ENCODE data around the gene NIPSNAP3A.

NIPSNAP3A gene

DNA sequence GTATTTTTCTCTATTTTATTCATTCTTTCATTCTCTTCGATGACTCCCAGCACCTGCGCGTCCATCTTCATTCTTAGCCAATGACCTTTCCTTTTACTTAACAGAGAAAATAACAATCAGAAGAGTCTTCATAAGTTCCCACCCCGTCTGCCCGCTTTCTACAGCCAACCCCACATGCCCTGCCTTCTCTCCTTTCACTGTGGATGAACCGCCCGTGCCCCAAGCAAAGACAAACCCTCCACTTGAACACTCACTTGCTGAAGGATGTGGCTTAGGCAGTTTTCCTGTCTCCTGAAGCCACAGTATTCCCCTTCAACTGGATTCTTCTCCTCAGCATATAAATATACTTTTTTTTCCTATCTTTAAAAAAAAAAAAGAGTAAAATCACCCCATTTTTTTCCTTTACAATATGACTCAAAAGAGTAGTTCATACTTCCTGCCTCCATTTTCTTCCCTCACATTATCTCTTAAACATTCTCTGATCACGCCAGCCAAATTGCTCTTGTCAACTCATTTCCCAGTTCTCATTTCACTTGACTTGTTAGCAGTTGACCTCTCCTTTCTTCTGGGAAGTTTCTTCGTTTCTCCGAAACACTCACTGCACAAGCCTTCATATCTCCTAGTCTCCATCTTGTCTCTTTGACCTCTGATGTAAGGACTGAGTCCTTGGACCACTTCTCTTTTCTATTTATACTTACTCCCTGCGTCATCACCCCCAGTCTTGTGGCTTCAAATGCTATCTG is 27.5 kb downstream of the NIPSNAP3A start:
- DNase-seq: no peak

DNA sequence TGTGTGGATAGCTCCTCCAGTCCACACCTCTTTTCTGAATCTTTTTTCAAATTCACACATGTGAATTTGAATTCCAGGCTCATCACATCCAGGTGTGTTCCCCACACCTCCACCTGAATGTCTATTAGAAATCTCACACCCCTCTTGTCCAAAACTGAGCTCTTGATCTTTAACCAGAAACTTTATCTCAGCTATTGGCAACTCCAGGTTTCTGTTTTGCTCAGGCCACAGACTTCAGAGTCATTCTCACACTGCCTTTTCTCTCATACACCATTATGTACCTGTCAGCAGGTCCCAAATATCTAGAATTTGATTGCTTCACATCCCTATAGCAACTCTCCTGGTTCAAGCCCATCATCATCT is 28.1 kb downstream of the NIPSNAP3A start:
- DNase-seq: no peak

DNA sequence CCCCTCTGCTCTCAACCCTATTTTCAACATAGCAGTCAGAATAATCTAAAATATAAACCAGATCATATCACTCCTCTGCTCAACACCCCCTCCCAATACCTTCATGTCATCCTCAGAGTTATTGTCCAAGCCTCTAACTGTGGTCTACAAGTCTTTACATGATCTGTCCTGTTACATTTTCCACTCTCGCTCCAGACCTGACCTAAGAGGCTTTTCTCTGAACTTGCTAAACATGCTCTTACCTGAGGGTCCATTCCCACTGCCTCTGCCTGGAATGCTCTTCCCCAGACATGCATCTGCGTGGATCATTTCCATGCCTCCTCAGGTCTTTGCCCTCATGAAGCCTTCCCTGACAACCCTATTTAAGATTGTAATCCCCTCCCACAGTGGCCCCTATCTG is 28.5 kb downstream of the NIPSNAP3A start:
- DNase-seq: no peak

DNA sequence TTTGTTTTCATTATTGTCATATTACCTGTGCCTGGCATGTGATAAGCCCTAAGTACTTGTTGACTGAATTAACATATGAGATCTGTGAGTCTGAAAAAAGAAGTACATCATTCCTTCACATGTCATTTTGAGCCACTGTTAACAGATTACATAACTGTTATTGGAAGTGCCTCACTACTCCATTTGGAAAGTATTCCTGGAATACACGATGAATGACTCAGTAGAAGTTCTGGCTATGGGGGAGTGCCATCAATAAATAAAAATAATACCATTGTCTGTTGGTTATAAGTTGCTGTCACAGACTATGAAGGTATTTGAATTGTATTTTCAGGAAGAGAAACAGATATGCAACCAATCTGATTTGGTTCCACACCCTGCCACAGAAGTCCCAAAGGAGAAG is 29.3 kb downstream of the NIPSNAP3A start:
- no peak for DNase-seq

DNA sequence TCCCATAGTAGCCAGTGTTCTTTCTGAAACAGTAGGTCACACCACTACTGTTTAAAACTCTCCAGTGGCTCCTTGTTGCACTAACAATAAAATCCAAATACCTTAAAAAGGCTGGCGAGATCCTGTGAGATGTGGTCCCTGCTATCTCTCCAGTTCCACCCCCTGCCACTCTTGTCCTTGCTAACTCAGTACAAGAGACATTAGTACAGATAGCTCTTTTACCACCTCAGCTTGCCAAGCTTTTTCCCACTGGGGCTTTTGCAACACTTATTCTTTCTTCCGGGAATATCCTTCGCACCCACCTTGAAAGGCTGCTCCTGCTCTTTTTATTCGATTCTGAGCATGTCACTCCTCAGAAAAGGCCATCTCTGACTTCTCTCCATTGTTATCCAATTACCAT is 31.3 kb downstream of the NIPSNAP3A start:
- DNase-seq: no peak

DNA sequence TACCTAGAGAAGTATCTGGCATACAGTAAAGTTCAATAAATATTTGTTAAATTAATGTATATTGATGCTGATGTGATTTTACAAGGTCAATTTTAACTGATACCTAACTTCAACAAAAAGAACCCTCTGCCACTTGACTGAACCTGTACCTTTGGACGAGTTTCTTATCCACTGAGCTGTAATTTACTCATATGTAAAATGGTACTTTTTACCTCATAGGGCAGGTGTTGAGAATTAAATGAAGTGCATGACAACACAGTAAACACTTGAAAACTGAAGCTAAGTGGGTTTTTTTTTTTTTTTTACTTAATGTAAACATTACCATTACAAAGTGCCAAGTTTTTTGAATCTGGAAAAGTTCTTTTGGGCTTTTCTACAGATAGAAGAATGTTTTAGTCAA is 31.9 kb downstream of the NIPSNAP3A start:
- DNase-seq: no peak

DNA sequence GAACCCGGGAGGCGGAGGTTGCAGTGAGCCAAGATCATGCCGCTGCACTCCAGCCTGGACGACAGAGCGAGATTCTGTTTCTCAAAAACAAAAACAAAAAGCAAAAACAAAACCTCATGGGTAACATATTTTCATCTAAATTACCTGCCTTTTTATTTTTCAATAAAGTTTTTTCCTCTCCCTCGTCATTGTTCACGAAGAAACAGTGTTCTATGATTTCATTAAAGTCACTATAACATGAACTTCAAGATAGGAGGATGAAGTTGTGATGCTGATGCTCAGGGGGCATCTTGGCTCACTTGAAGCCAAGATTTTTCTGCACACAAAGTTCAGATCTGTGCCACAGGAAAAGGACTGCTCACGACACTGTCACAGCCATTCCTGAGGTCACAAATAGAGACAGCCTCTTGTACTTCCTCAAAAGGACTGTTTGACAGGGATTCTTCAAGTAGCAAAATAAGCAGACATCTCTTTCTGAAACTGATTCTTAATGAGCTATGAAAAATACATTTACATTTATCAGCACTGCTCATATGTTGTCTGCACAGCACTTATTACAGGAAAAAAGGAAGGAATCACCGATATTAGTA is 32.6 kb downstream of the NIPSNAP3A start:
- no peak for DNase-seq

DNA sequence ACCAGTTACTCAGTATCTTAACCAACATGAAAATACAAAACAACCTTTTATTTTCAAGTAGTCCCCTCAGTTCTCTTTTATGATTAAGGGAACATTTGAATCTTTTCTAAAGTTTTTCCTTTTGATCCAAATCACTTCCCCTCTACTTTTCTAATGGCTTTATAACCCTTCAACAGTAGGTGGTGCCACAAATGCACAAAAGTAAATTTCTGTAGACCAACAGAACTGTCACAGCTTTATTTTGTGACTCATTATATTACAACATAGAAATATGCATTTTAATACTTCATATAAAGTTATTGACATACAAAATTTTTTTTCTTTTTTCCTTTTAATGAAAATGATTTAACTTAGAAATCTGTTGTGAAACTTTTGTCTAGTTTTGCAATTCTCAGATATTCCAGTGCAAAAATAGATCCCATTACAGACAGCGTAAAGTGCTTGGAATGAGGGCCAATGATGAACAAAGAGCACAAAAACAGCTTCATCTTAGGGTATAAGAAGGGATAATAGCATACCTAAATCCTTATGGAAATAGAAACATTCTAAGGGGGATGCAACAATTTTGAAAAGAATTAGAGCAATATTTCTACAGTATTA is 33.4 kb downstream of the NIPSNAP3A start:
- DNase-seq: no peak

DNA sequence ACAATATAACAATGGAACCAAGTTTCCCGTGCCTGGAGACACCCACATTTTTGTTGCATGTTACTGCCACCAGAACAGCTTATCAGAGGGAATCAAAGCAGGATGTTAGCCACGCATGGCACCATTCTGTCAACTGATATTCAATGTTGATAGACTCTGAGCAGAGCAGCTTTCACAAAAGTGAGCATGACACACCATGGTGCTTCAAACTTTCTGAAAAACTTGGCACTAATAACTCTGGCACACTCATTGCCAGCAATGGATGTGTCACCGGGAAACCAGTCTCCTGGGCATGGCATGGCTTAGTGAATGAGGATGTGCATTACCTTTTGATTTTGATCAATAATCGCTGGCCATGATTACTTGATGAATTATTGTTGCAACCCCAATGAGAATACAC is 36.1 kb downstream of the NIPSNAP3A start:
- DNase-seq: no peak

DNA sequence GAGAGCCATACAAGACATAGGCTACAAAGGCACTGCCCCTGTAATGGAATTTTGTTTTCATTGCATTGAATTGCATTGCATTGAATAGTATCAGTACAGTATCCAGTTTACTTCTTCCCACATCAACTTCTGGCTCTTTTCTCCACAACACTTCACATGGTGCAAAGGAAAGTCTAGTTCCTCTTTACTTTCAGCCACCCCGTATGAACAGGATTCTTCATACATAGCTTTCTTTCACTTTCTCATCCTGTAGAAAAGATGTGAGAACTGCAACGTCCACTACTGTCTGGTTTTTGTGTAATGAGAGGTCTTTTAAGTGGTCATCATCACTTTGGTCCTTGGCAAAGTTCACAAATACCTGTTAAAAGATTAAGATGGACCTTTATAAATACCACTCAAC is 36.6 kb downstream of the NIPSNAP3A start:
- no peak for DNase-seq

DNA sequence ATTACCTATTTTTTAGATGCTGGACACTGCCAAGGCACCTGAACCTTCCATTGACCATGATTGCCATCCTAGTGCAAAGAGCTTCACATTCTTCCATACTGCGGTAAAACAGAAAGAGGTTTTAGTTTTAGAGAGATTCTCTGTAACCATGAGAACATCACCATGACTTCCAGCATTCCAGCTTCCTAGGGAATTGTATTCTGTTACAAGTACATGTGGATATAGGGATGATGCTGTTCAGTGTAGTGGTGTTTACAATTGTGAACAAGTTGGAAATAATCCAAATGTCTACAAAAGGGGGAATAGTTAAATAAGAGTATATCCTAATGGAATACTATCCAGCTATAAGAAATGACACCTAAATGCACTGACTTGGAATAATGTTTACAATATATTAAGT is 38.8 kb downstream of the NIPSNAP3A start:
- no peak for DNase-seq

DNA sequence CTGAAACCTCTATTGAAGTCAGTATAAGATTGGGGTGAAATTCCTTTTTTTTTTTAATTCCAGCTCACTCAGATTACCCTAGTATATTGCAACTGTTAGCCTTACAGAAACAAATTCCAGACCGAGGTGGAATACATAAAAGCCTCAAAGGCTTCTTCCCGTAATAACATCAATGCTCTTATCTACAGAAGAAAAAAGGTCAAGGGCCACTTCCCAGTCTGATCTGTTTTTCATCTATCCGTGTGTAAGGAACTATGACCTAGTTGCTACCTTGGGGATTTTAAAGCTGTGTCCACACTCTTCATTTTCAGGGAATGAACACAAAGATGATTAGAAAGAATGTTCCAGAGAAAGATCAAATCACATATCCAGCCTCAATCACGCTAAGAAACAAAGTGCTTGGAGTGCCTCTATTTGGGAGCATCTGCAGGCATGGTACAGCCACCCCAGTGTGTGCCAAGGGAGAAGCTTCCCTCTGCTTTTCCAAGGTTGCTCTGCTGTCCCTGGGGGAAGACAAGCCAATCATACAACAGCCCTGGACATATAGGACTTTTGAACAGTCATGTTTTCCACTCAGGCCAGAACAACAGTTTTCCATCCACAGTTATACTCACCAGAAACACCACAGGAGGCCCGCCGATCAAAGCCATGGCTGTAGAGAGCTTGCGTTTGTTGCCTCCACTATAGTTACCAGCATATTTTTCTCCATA is 40.0 kb downstream of the NIPSNAP3A start:
- DNase-seq: no peak

DNA sequence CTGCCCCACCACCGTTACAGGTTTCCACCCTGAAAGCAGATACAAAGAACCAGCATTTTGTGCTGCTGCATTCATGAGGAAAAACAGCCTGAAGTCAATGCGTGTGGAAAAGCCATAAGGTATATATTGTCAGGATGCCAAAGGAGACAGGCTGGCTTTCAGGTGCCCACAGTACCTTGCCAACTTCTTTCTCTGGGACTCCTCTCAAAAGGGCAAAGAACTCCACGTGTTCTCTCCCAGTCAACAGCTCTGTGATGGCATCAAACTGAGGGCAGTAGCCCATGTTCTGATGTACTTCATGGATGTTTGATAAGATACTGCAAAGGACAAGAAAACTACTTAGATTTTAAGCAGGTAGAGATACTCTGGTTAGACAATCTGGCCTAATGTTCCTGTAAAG is 40.8 kb downstream of the NIPSNAP3A start:
- no peak for DNase-seq

DNA sequence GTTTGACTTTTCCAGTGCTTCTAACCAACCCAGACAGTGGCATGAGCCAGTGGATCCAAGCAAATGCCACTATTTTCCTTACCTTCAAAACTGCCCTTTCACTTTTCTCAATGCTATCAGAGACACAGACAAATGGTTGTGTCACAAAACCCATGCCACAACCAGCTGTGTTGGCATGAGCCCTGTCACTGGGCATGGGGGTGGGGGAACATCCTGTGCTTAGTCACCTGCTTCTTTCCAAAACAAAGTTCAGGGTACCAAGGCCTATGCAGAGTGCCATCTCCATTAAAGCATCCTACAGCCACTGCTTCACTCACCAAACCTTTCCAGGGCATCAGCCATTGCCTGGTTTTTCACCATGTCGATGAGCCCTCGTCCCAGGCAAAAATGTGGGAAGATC is 46.6 kb downstream of the NIPSNAP3A start:
- peak in 1 of 2 experiments; percentile 17 for DNase-seq

DNA sequence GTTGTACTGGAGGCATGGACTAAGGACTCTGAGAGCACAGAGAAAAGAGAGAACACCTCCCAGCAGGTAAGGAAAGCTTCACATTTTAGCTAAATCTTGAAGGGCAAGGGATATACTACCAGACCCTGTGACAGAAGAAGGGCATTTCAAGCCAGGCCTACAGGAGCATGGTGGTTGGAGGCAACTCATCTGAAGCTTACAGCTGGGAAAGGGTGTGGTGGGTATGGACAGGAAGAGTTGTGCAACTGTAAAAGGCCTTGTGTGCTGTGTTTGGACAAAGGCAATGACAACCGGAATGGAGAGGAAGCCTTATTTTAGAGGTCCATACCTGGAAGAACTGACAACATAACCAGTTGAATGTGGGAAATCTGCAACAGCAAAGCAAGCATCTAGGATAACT is 47.6 kb downstream of the NIPSNAP3A start:
- DNase-seq: no peak

DNA sequence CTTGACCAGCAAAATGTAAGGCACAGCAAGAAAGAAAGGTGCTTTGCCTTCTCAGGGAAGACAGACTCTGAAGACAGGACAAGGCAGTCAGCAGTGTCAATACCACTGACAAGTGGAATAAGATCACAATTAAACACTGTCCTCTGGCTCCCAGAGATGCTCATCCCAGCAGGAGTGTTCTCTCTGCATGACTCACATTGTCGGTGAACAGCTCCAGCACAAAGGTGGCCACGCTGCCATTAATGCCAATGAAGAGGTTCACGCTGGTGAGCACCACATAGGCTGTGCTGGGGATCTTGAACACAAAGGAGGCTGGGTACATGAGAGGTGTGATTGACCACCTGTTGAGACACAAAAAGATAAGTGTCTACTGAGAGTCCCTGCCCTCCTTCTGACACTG is 48.4 kb downstream of the NIPSNAP3A start:
- no peak for DNase-seq

DNA sequence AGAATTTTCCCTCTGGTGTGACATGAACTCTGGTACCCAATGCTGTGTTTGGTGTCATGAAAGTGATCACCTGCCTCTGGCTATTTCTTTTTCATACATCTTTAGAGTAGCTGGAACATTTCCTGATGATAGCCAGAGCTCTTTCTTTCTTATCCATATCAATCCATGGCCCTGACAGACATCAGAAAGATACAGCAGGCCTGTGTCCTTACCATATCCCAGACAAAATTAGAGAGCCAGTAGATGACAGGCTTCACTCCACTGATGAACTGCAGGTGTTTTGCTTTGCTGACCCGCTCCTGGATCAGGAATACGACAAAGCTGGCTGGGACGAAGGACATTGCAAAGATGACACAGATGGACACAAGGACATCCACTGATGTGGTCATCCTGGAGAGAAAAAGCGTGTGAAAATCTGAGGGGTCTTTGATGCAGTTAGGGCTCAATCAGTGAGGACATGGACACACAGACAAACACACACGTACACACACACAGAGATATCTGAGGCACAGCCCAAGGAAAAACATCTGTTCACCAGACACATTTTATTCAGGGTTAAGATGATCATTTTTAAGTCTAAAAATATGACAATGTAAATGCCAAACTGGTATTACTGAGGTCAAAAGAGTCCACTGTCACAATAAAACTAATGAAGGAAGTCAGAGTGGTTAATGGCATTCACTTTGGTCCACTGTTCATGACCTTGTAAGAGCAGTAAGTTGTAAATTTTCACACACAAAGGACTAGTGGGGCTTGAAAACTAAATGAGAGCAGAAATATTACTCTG is 50.9 kb downstream of the NIPSNAP3A start:
- no peak for DNase-seq

DNA sequence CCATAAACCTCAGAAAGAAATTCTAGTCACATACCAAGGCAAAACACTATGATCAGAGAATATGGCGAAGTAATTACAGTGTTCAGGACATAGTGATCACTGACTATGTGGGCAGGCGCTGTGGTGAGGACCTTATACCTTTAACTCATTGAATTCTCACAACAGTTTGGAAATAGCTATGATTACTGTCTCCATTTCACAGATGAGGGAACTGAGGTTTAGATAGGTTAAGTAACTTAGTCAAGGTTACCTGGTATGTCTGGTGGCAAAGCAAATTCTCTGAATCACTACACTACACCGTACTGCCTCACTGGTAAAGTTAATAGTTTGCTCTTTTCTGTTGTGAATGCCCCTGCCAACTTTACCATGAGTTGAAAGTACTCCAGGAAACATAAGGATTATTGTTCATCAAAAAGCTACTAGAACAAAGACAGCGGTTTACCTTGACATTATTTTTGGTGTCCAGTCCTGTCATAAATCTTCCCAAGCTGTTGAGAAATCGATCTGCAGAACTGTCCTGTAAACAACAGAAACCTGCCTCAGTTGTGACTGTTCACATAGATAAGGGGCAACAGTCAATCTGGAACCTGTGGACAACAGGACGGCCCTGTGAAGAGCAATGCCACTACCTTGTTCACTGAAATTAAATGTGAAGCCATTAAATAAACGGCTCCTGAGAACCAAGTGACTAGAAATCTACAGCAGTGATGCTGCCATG is 52.7 kb downstream of the NIPSNAP3A start:
- DNase-seq: no peak

DNA sequence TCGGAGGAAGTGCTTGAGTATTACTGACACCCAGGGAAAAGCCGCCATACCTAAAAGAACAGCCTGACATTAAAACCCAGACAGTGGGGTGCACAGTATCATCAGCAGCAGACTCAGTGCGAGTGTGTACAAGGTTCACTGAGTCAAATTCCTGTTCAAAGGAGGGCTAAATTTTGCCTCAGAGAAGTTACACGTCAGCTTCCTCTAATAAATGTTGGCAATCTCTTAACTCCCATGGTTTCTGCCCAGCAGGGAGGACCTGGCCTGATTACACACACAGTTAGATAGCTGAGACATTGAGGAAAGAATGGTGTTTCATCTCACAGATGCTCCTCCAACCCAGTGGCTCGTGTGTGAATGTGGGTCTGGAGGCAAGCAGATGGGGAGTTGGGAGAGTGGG is 54.6 kb downstream of the NIPSNAP3A start:
- DNase-seq: no peak

DNA sequence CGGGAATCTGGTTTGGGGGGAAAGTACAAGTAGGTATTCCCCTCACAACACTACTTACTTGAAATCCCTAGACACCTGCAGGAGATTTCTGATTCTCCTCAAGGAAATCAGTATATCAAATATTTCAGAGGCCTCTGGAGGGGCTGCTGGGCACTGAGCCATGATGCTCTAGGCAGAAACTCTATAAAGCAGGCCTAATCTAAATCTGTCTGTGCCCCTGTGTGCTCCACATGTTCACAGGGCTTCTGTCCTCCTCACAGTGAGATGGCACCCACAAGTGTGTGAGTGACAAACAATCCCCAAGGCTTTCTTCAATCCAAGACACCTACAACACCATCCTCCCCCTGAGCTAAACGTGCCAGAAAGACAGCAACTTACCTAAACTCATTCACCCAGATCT is 55.4 kb downstream of the NIPSNAP3A start:
- no peak for DNase-seq

DNA sequence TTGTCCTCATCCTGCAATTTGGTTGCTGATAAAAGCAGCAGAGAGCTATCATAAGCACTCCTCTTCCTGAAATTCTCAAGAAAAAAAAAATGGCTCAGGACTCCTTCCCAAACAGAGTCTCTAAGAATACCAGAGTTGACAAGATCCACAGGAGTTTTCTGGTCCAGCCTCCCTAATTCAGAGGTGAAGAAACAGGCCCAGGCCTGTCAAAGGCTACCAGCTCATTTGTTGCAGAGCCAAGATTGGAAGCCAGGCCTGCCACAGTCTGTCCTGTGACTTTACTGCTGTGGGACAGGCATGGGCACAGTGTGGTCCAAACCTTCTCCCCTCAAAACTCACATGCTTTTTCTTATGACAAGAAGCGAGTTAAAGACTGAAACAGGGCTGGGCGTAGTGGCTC is 58.0 kb downstream of the NIPSNAP3A start:
- no peak for DNase-seq

DNA sequence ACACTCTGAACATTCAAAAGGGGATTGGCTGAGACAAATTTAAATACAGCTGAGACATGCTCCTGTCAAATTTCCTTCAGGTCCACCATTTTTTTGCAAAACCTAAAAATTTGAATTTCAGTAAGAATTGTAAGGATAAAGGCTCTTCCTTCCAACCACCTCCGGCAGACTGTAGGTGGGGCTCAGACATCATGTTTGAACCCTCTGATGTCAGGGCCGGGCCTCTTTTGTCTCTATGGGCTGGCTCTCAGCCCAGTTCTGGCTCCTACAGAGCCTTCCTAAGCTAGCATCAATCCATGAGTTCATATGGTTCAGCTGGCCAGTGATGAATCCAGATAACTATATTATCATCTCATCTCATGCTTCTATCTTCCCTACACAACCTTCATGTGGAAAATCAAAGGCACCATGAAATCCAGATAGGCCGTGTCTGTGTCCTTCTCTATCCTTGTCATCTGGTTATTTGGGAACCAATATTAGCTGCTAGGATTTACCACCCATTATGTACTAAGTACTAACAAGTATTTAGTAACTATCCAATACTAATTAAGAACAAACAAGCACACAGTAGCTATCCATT is 60.6 kb downstream of the NIPSNAP3A start:
- DNase-seq: no peak

Measured in activated CD4-positive, alpha-beta T cell treated with anti-CD3 and anti-CD28 coated beads, Interleukin-2, amount 50 U/mL, for 48 hours (primary cell).